ENCODE data around the gene DNAH2.

The DNAH2 gene

GRCh38 chr17:7700510-7700909 lies 17.0 kb upstream of the DNAH2 start:
- DNase-seq (ENCODE audit: insufficient read length, low spot score) (no peak), FAIRE-seq (no peak)
- TF ChIP-seq POLR2A (IDR thresholded peaks at IDR 0.05; ENCODE audit: low read depth, low read length): no peak
- TF ChIP-seq TAF1 (IDR thresholded peaks at IDR 0.05; ENCODE audit: low read depth, low read length): no peak
- no peak for TF ChIP-seq SPI1 (IDR thresholded peaks at IDR 0.05; ENCODE audit: low read depth, low read length)
- TF ChIP-seq POU2F2 (IDR thresholded peaks at IDR 0.05; ENCODE audit: low read depth, low read length): no peak
- TF ChIP-seq POLR2AphosphoS5 (IDR thresholded peaks at IDR 0.05; ENCODE audit: low read depth, low read length): no peak
- TF ChIP-seq PAX5 (IDR thresholded peaks at IDR 0.05; ENCODE audit: insufficient read depth, low read length, severe bottlenecking): no peak

GRCh38 chr17:7701681-7702080 lies 15.9 kb upstream of the DNAH2 start:
- no peak for FAIRE-seq
- TF ChIP-seq POLR2AphosphoS5 (IDR thresholded peaks at IDR 0.05; ENCODE audit: low read depth, low read length): no peak
- no peak for TF ChIP-seq SPI1 (IDR thresholded peaks at IDR 0.05; ENCODE audit: low read depth, low read length)
- TF ChIP-seq PAX5 (IDR thresholded peaks at IDR 0.05; ENCODE audit: insufficient read depth, low read length, severe bottlenecking): no peak
- TF ChIP-seq POLR2A (IDR thresholded peaks at IDR 0.05; ENCODE audit: low read depth, low read length): no peak
- no peak for TF ChIP-seq POU2F2 (IDR thresholded peaks at IDR 0.05; ENCODE audit: low read depth, low read length)
- TF ChIP-seq TAF1 (IDR thresholded peaks at IDR 0.05; ENCODE audit: low read depth, low read length): no peak
- DNase-seq (ENCODE audit: insufficient read length, low spot score): no peak

GRCh38 chr17:7702776-7703175 lies 14.8 kb upstream of the DNAH2 start:
- FAIRE-seq: no peak
- TF ChIP-seq SPI1 (IDR thresholded peaks at IDR 0.05; ENCODE audit: low read depth, low read length) (no peak), POLR2A (IDR thresholded peaks at IDR 0.05; ENCODE audit: low read depth, low read length) (no peak), TAF1 (IDR thresholded peaks at IDR 0.05; ENCODE audit: low read depth, low read length) (no peak), PAX5 (IDR thresholded peaks at IDR 0.05; ENCODE audit: insufficient read depth, low read length, severe bottlenecking) (no peak), POLR2AphosphoS5 (IDR thresholded peaks at IDR 0.05; ENCODE audit: low read depth, low read length) (no peak), POU2F2 (IDR thresholded peaks at IDR 0.05; ENCODE audit: low read depth, low read length) (no peak)
- no peak for DNase-seq (ENCODE audit: insufficient read length, low spot score)

GRCh38 chr17:7703584-7704479 lies 13.7 kb upstream of the DNAH2 start:
- TF ChIP-seq TAF1 (IDR thresholded peaks at IDR 0.05; ENCODE audit: low read depth, low read length) (no peak), POU2F2 (IDR thresholded peaks at IDR 0.05; ENCODE audit: low read depth, low read length) (no peak), PAX5 (IDR thresholded peaks at IDR 0.05; ENCODE audit: insufficient read depth, low read length, severe bottlenecking) (no peak), SPI1 (IDR thresholded peaks at IDR 0.05; ENCODE audit: low read depth, low read length) (no peak), POLR2A (IDR thresholded peaks at IDR 0.05; ENCODE audit: low read depth, low read length) (no peak), POLR2AphosphoS5 (IDR thresholded peaks at IDR 0.05; ENCODE audit: low read depth, low read length) (no peak)
- FAIRE-seq (peak; percentile 9), DNase-seq (ENCODE audit: insufficient read length, low spot score) (no peak)

- TF ChIP-seq POLR2AphosphoS5 (IDR thresholded peaks at IDR 0.05; ENCODE audit: low read depth, low read length) (no peak), POU2F2 (IDR thresholded peaks at IDR 0.05; ENCODE audit: low read depth, low read length) (no peak), POLR2A (IDR thresholded peaks at IDR 0.05; ENCODE audit: low read depth, low read length) (no peak), PAX5 (IDR thresholded peaks at IDR 0.05; ENCODE audit: insufficient read depth, low read length, severe bottlenecking) (no peak), SPI1 (IDR thresholded peaks at IDR 0.05; ENCODE audit: low read depth, low read length) (no peak), TAF1 (IDR thresholded peaks at IDR 0.05; ENCODE audit: low read depth, low read length) (no peak)
- DNase-seq (ENCODE audit: insufficient read length, low spot score): no peak
- FAIRE-seq: no peak
Measured at GRCh38 chr17:7704601-7705268, 12.8 kb upstream of the DNAH2 start, which contains the start of gene EFNB3. Gene EFNB3, plus strand, starts transcription at chr17:7705202. Its CDS starts 397 bp downstream, at chr17:7705599.

- FAIRE-seq (no peak), DNase-seq (ENCODE audit: insufficient read length, low spot score) (no peak)
- no peak for TF ChIP-seq POLR2AphosphoS5 (IDR thresholded peaks at IDR 0.05; ENCODE audit: low read depth, low read length)
- no peak for TF ChIP-seq POU2F2 (IDR thresholded peaks at IDR 0.05; ENCODE audit: low read depth, low read length)
- no peak for TF ChIP-seq SPI1 (IDR thresholded peaks at IDR 0.05; ENCODE audit: low read depth, low read length)
- TF ChIP-seq POLR2A (IDR thresholded peaks at IDR 0.05; ENCODE audit: low read depth, low read length): no peak
- no peak for TF ChIP-seq TAF1 (IDR thresholded peaks at IDR 0.05; ENCODE audit: low read depth, low read length)
- no peak for TF ChIP-seq PAX5 (IDR thresholded peaks at IDR 0.05; ENCODE audit: insufficient read depth, low read length, severe bottlenecking)
Measured at GRCh38 chr17:7705269-7706255, 12.0 kb upstream of the DNAH2 start.

- no peak for DNase-seq (ENCODE audit: insufficient read length, low spot score)
- no peak for FAIRE-seq
- TF ChIP-seq TAF1 (IDR thresholded peaks at IDR 0.05; ENCODE audit: low read depth, low read length): no peak
- no peak for TF ChIP-seq SPI1 (IDR thresholded peaks at IDR 0.05; ENCODE audit: low read depth, low read length)
- no peak for TF ChIP-seq POLR2A (IDR thresholded peaks at IDR 0.05; ENCODE audit: low read depth, low read length)
- TF ChIP-seq PAX5 (IDR thresholded peaks at IDR 0.05; ENCODE audit: insufficient read depth, low read length, severe bottlenecking): no peak
- TF ChIP-seq POU2F2 (IDR thresholded peaks at IDR 0.05; ENCODE audit: low read depth, low read length): no peak
- no peak for TF ChIP-seq POLR2AphosphoS5 (IDR thresholded peaks at IDR 0.05; ENCODE audit: low read depth, low read length)
Measured at GRCh38 chr17:7706631-7707354, 10.8 kb upstream of the DNAH2 start.

- FAIRE-seq (no peak), DNase-seq (ENCODE audit: insufficient read length, low spot score) (no peak)
- no peak for TF ChIP-seq POLR2A (IDR thresholded peaks at IDR 0.05; ENCODE audit: low read depth, low read length)
- no peak for TF ChIP-seq POU2F2 (IDR thresholded peaks at IDR 0.05; ENCODE audit: low read depth, low read length)
- TF ChIP-seq POLR2AphosphoS5 (IDR thresholded peaks at IDR 0.05; ENCODE audit: low read depth, low read length): no peak
- TF ChIP-seq TAF1 (IDR thresholded peaks at IDR 0.05; ENCODE audit: low read depth, low read length): no peak
Measured at GRCh38 chr17:7707446-7707845, 10.1 kb upstream of the DNAH2 start.
